SW 1271 (cell line): ENCODE measurements around the gene SEC14L1.

ENCODE experiments used
- DNase-seq, 2 experiments: peaks; one replicate each; lab custom pipeline; 2025; lab: John Stamatoyannopoulos, UW

Gene SEC14L1

GRCh38 chr17:77191244-77191643 lies 50.5 kb downstream of the SEC14L1 start:
- DNase-seq = no peak

- no peak for DNase-seq
Measured at GRCh38 chr17:77193653-77194052, 52.9 kb downstream of the SEC14L1 start.

- DNase-seq = no peak
Measured at GRCh38 chr17:77194179-77194578, 53.4 kb downstream of the SEC14L1 start.

GRCh38 chr17:77196251-77196650 lies 55.5 kb downstream of the SEC14L1 start:
- no peak for DNase-seq

- no peak for DNase-seq
Measured at GRCh38 chr17:77197115-77197514, 56.3 kb downstream of the SEC14L1 start.

- DNase-seq = no peak
Measured at GRCh38 chr17:77200711-77201110, 59.9 kb downstream of the SEC14L1 start.

- DNase-seq = no peak
Measured at GRCh38 chr17:77203436-77203835, 62.7 kb downstream of the SEC14L1 start.

- no peak for DNase-seq
Measured at GRCh38 chr17:77203846-77204245, 63.1 kb downstream of the SEC14L1 start.

GRCh38 chr17:77204536-77204935 lies 63.8 kb downstream of the SEC14L1 start:
- no peak for DNase-seq

GRCh38 chr17:77205396-77206125 lies 64.8 kb downstream of the SEC14L1 start:
- no peak for DNase-seq

- DNase-seq = no peak
Measured at GRCh38 chr17:77206158-77206956, 65.6 kb downstream of the SEC14L1 start.

GRCh38 chr17:77207689-77208216 lies 67.0 kb downstream of the SEC14L1 start:
- no peak for DNase-seq

GRCh38 chr17:77208217-77208808 lies 67.5 kb downstream of the SEC14L1 start:
- peak in 1 of 2 experiments; percentile 44 for DNase-seq

- DNase-seq = no peak
Measured at GRCh38 chr17:77208856-77209255, 68.1 kb downstream of the SEC14L1 start.

- DNase-seq = no peak
Measured at GRCh38 chr17:77209330-77209748, 68.6 kb downstream of the SEC14L1 start.

- DNase-seq = no peak
Measured at GRCh38 chr17:77210331-77210730, 69.6 kb downstream of the SEC14L1 start.

- DNase-seq = no peak
Measured at GRCh38 chr17:77210946-77211541, 70.3 kb downstream of the SEC14L1 start.

- no peak for DNase-seq
Measured at GRCh38 chr17:77211681-77212080, 70.9 kb downstream of the SEC14L1 start.

- no peak for DNase-seq
Measured at GRCh38 chr17:77212081-77212832, 71.5 kb downstream of the SEC14L1 start.

- DNase-seq = no peak
Measured at GRCh38 chr17:77212833-77213777, 72.3 kb downstream of the SEC14L1 start.
